SK-N-MC (cell line): ENCODE results near the gene RBBP8NL.

Experiments
- DNase-seq: peaks from one replicate; pipeline ENCODE4 v3.0.0-alpha.2; 2011; ENCODE audit warnings: low read depth, low spot score
- H3K27ac ChIP-seq: fragments of 200-600 bp; sonication (generic); 2 replicates; pipeline ENCODE4 v1.5.1; 2016; ENCODE audit warnings: mixed run types
- H3K36me3 ChIP-seq: fragments of 200-600 bp; sonication (generic); 2 replicates; pipeline ENCODE4 v1.6.1; 2017; ENCODE audit warnings: antibody characterized with exemption, low read length, mixed read lengths; ENCODE audit not compliant: insufficient read depth
- H3K4me3 ChIP-seq: fragments of 200-600 bp; sonication (generic); 2 replicates; pipeline ENCODE4 v1.5.1; 2016
- H3K9ac ChIP-seq: fragments of 200-600 bp; sonication (generic); 2 replicates; pipeline ENCODE4 v1.8.0; 2017; ENCODE audit warnings: mixed run types, mixed read lengths; ENCODE audit not compliant: insufficient read length
- H3K9me3 ChIP-seq: fragments of 200-600 bp; sonication (generic); 2 replicates; pipeline ENCODE4 v1.6.1; 2017; ENCODE audit warnings: low read depth, mild to moderate bottlenecking, antibody characterized with exemption, low read length, moderate library complexity, mixed read lengths
- EZH2 ChIP-seq: fragments of 200-600 bp; sonication (generic); IDR thresholded peaks from one replicate; pipeline ENCODE4 v1.6.1; 2017; ENCODE audit warnings: antibody characterized with exemption
- FOXP2 ChIP-seq: optimal IDR thresholded peaks from 2 replicates; pipeline ENCODE3; 2011; ENCODE audit warnings: mild to moderate bottlenecking, moderate library complexity; ENCODE audit not compliant: insufficient read depth; ENCODE audit errors: extremely low read length, control extremely low read depth
- POLR2AphosphoS5 ChIP-seq: IDR thresholded peaks from 2 replicates; pipeline ENCODE4 v1.6.1; 2012; ENCODE audit warnings: mild to moderate bottlenecking, low read depth, low read length, borderline replicate concordance

Gene RBBP8NL

DNA sequence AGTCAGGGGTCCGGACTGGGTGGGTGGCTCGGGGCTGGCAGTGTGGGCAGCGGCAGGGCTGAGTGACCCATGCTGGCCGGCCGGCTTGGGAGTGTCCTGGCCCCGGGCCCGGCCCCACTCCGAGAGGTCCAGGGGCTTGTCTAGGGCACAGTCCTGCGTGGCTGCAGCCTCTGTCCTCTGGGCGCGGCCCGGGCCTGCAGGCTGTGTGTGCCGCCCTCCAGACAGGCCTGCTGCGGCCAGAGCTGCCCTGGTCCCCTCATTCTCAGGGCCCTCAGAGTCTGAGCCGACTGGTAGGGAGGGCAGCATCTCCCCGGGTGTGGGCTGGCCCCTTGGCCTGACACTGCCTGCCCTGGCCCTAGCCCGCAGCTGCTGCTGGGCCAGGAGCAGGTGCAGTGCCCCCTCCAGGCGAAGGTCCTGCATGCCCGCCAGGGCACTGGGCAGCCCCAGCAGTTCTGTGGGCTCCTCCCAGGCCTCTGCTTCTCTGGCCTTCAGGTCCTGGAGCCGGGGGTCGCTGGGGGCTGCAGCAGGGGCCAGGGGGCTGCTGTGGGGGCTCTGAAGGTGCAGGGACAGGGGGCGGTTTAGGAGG lies 13.3 kb downstream of the RBBP8NL start:
- no peak for TF ChIP-seq POLR2AphosphoS5
- TF ChIP-seq EZH2, result no peak
- no peak for TF ChIP-seq FOXP2
- no peaks in the 10 kb centered on the region for H3K36me3 ChIP-seq
- no peak for DNase-seq
- H3K27ac ChIP-seq, result no peak overlapping the region
- H3K4me3 ChIP-seq, result no peak overlapping the region
- H3K9ac ChIP-seq, result no peak overlapping the region
- H3K9me3 ChIP-seq, result no peaks in the 10 kb centered on the region

DNA sequence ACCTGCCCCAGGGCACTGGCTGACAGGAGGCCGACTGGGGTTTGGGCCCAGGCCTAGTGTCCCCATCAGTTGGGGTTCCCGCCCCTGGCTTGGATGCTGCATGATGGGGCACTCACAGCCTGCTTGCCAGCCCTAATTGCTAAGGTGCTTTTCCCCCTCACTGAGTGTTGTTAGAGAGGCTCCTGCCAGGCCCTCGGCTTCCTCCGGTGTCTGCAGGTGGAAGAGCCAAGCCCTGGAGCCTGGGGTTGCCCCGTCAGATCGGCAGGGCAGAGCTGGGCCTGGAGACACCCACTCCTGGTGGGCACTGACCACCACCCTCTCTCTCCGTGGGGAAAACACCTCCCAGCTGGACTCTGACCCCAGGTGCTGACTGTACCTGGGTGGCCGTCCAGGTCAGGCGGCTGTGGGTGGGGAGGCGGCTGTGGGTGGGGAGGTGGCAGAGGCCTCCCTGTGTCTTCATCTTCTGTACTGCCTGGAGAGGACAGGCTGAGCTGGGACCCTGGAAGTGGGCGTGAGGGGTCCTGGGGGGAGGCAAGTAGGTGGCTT lies 14.2 kb downstream of the RBBP8NL start:
- no peak overlapping the region for H3K27ac ChIP-seq
- no peak overlapping the region for H3K9ac ChIP-seq
- H3K9me3 ChIP-seq, result no peaks in the 10 kb centered on the region
- no peak for DNase-seq
- H3K36me3 ChIP-seq, result no peaks in the 10 kb centered on the region
- no peak for TF ChIP-seq EZH2
- TF ChIP-seq FOXP2, result no peak
- no peak for TF ChIP-seq POLR2AphosphoS5
- H3K4me3 ChIP-seq, result no peak overlapping the region

DNA sequence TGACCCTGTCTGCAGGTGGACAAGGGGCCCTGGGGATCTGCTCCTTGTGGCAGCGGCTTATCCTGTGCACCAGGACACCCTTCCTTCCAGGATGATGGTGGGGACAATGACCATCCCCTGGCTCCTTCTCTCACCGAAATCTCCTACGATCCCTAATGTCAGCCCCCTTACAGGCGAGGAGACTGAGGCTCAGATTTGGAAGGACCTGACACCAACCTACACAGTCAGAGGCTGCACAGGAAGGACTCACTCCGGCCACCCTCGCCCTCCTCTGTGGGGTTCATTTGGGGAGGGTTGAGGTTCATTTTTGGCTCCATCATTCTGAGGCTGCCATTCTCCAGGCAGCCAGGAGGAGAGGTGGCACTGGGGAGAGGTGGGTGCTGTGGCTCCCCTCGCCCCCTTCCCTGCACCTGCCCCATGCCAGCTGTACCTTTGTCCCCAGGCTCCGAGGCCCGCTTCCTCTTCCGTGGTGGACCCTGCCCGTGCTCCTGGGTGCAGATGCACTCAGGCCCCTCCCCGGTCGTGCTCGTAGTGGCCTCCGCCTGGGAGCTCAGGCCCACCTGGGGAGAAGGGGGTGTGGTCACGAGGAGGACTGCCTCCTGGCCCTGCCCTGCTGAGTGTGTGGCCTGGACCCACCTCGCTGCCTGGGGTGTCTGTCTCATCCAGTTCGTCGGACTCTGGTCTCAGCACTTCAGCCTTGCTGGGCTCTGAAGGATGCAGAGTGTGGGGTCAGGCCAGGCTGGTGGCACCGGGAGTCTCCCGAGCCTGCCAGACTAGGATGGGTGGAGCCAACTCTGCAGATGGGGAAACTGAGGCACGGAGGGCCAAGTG lies 14.9 kb downstream of the RBBP8NL start:
- H3K27ac ChIP-seq, result no peak overlapping the region
- no peak for TF ChIP-seq EZH2
- no peak for TF ChIP-seq POLR2AphosphoS5
- no peak for TF ChIP-seq FOXP2
- no peak overlapping the region for H3K4me3 ChIP-seq
- H3K36me3 ChIP-seq, result no peaks in the 10 kb centered on the region
- H3K9me3 ChIP-seq, result no peaks in the 10 kb centered on the region
- no peak overlapping the region for H3K9ac ChIP-seq
- DNase-seq, result no peak

DNA sequence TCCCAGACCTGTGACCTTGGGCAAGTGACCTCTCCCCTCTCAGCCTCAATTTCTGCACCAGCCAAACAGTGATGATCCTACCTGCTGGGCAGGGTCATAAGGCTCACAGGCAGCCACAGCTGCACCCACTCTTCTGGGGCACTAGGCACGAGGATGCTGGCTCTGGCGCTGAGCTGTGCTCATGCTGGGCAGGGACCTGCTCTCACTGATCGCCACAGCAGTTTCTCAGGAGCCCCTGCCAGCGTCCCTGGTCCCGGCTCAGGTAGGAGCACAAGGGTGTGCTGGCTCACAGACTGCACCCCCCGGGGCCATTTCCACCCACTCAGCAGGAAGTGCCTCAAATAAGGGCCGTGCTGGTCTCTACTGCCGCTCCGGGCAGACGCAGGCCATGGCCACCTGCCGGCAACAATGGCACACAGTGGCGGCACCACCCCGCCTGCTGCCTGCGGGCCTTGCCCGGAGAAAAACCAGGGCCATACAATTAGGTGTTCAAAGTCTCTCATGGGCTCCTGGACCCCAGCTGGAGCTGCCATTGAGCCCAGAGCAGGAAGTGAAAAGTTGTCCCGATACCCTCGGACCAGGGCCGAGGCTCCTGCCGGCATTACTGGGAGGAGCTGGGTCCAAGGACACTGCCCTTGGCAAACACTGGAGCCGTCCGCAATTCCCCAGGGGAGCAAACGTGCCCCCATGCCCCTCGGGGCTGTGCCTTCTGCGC lies 15.7 kb downstream of the RBBP8NL start:
- no peak for DNase-seq
- H3K27ac ChIP-seq, result no peak overlapping the region
- no peaks in the 10 kb centered on the region for H3K9me3 ChIP-seq
- no peak overlapping the region for H3K4me3 ChIP-seq
- H3K9ac ChIP-seq, result no peak overlapping the region
- no peaks in the 10 kb centered on the region for H3K36me3 ChIP-seq
- TF ChIP-seq POLR2AphosphoS5, result no peak
- TF ChIP-seq EZH2, result no peak
- no peak for TF ChIP-seq FOXP2

DNA sequence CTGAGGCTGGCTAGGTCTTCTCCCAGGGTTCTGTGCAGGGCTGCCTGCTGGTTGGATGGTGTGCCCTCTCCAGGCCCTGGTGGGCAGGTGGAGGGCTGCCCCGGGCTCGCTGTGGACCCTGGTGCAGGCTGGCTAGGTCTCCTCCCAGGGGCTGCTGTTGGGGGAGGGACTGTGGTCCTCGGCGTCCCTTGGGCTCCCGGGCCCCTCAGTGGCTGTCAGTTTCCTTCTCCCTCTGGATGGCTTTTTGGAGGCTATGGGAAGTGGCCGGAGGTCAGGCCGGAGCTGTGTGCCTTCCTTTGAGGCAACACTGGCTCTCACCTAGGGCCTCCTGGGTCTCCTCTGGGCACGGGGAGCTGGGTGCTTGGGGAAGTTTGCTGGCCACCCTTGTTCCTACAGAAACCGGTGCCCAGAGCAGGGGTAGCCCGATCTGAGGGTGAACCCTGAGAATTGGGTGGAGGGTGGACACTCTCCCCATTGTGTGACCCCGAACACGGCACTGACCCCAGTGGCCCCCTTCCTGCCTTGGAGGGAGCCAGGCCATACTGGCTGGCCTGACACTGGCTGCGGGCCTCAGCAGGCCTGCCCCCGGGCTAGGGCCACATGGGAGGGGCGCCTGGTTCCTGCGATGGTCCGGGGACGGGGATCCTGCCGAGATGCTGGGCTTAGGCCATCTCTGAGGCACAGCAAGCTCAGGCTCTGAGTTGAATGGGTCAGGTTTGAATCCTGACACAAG lies 16.4 kb downstream of the RBBP8NL start:
- Histone ChIP-seq H3K27ac (no peak overlapping the region), H3K9ac (no peak overlapping the region), H3K9me3 (no peaks in the 10 kb centered on the region), H3K36me3 (no peaks in the 10 kb centered on the region), H3K4me3 (no peak overlapping the region)
- no peak for DNase-seq
- TF ChIP-seq EZH2, result no peak
- no peak for TF ChIP-seq POLR2AphosphoS5
- TF ChIP-seq FOXP2, result no peak

DNA sequence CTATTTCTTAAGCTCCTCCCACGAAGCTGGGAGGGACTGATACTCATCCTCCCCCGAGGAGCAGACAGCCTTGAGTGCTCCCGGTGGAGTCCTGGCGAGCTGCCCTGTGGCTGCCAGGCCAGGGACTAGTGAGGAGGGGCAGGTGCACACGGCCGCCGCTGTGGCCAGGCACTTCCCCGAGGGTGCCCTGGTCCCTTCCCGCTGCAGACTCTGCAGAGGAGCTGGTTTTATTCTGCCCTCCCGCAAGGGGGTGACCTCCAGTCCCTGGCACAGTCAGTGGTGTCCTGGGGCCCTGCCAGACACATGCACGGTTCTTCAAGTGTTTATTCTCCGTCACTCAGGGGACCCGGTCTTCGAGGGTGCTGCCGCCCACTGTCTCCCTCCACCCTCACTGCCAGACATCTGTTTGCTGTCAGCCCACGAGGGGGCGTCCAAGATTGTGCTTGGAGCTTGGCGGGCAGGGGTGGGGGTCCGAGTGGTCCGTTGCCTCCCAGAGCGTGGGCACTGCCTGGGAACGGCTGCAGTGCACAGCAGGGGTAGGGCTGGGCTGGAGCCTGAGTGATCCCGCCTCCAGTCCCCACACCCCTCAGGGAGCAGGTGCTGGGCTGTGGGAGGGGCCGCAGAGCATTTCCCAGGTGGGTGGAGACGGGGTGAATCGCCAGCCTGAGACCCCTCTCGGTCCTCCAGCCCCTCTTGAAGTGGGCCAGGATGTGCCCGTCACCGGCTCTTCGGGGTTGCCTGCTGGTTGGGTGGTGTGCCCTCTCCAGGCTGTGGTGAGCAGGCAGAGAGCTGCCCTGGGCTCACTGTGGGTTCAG lies 17.2 kb downstream of the RBBP8NL start:
- H3K36me3 ChIP-seq, result no peaks in the 10 kb centered on the region
- DNase-seq, result no peak
- no peak overlapping the region for H3K27ac ChIP-seq
- no peak overlapping the region for H3K9ac ChIP-seq
- TF ChIP-seq POLR2AphosphoS5, result no peak
- no peak for TF ChIP-seq EZH2
- TF ChIP-seq FOXP2, result no peak
- no peaks in the 10 kb centered on the region for H3K9me3 ChIP-seq
- H3K4me3 ChIP-seq, result peak overlapping the region; percentile 25

DNA sequence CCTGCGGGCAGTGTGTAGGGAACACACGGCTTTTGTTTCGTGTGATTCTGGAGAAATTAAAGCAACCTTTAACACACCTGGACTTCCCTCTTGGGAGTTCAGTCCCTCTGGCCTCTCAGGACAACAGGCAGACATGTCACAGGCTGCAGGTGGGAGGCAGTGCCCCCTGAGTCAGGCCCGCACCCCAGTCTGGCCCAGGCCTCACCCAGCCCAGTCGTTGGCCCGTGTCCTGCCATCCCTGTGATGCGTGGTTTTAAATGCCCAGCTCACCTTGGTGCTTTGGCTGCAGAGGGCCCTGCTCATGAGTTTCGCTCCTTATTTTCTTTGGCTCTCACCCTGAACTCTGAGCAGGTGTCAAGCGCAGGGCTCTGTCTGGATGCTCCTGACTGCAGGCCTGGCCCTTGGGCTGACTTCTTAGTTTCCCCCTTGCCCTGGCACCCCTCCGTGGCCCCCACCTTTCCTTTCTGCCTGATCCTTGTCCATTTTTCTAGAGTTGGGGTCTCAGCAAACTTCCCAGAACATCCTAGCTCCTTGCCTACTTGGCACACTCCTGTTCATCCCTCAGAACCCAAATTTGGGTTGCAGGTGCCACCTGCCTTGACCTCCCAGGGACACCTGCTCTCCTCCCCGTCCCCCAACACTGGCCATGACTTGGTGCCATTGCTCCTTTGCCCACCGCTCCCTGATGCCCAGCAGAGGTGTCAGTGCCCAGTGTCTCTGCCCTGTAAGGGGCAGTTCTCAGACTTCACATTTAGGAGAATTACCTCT lies 18.1 kb downstream of the RBBP8NL start:
- TF ChIP-seq EZH2, result no peak
- TF ChIP-seq POLR2AphosphoS5, result no peak
- no peak for TF ChIP-seq FOXP2
- Histone ChIP-seq H3K27ac (no peak overlapping the region), H3K9ac (no peak overlapping the region), H3K36me3 (no peaks in the 10 kb centered on the region), H3K9me3 (no peaks in the 10 kb centered on the region), H3K4me3 (no peak overlapping the region; the same call in 1 of the 2 replicates)
- DNase-seq, result no peak
